ENCODE measurements around the gene EPHA3.

EPHA3 gene

GRCh38 chr3:89165636-89166263, 58.3 kb downstream of the EPHA3 start:
- TF ChIP-seq, protein P1, sequence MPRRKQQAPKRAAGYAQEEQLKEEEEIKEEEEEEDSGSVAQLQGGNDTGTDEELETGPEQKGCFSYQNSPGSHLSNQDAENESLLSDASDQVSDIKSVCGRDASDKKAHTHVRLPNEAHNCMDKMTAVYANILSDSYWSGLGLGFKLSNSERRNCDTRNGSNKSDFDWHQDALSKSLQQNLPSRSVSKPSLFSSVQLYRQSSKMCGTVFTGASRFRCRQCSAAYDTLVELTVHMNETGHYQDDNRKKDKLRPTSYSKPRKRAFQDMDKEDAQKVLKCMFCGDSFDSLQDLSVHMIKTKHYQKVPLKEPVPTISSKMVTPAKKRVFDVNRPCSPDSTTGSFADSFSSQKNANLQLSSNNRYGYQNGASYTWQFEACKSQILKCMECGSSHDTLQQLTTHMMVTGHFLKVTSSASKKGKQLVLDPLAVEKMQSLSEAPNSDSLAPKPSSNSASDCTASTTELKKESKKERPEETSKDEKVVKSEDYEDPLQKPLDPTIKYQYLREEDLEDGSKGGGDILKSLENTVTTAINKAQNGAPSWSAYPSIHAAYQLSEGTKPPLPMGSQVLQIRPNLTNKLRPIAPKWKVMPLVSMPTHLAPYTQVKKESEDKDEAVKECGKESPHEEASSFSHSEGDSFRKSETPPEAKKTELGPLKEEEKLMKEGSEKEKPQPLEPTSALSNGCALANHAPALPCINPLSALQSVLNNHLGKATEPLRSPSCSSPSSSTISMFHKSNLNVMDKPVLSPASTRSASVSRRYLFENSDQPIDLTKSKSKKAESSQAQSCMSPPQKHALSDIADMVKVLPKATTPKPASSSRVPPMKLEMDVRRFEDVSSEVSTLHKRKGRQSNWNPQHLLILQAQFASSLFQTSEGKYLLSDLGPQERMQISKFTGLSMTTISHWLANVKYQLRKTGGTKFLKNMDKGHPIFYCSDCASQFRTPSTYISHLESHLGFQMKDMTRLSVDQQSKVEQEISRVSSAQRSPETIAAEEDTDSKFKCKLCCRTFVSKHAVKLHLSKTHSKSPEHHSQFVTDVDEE (CRISPR knock-in tag; IDR thresholded peaks at IDR 0.05) = no peak
- no peak for TF ChIP-seq ZC3H10 (CRISPR knock-in tag; IDR thresholded peaks at IDR 0.05)
- no peak for TF ChIP-seq ESRRG (CRISPR knock-in tag; IDR thresholded peaks at IDR 0.05)
- no peak for TF ChIP-seq ZNF8 (CRISPR knock-in tag; IDR thresholded peaks at IDR 0.05)
- TF ChIP-seq ISL1 (CRISPR knock-in tag; IDR thresholded peaks at IDR 0.05) = no peak
- TF ChIP-seq GLIS3 (CRISPR knock-in tag; IDR thresholded peaks at IDR 0.05) = no peak
- TF ChIP-seq PATZ1 (CRISPR knock-in tag; IDR thresholded peaks at IDR 0.05; ENCODE audit: borderline replicate concordance) = no peak
- TF ChIP-seq ZFP3 (CRISPR knock-in tag; IDR thresholded peaks at IDR 0.05) = no peak
- TF ChIP-seq ZNF70 (CRISPR knock-in tag; IDR thresholded peaks at IDR 0.05) = no peak
- TF ChIP-seq SNAI2 (CRISPR knock-in tag; IDR thresholded peaks at IDR 0.05) = no peak
- no peak for TF ChIP-seq PPARA (CRISPR knock-in tag; IDR thresholded peaks at IDR 0.05; ENCODE audit: borderline replicate concordance)
- TF ChIP-seq CSRNP3 (CRISPR knock-in tag; IDR thresholded peaks at IDR 0.05) = no peak
- no peak for TF ChIP-seq RARB (CRISPR knock-in tag; IDR thresholded peaks at IDR 0.05)
- no peak for TF ChIP-seq TCF4 (CRISPR knock-in tag; IDR thresholded peaks at IDR 0.05; ENCODE audit: borderline replicate concordance)
- TF ChIP-seq ZFP30 (CRISPR knock-in tag; IDR thresholded peaks at IDR 0.05) = no peak
- TF ChIP-seq OSR1 (CRISPR knock-in tag; IDR thresholded peaks at IDR 0.05) = no peak
- ATAC-seq = no peak

GRCh38 chr3:89171687-89172545, 64.5 kb downstream of the EPHA3 start:
- TF ChIP-seq SNAI2 (CRISPR knock-in tag; IDR thresholded peaks at IDR 0.05) = no peak
- TF ChIP-seq CSDC2 (CRISPR knock-in tag; IDR thresholded peaks at IDR 0.05) = no peak
- TF ChIP-seq ZNF70 (CRISPR knock-in tag; IDR thresholded peaks at IDR 0.05) = no peak
- TF ChIP-seq ZFP3 (CRISPR knock-in tag; IDR thresholded peaks at IDR 0.05) = no peak
- TF ChIP-seq BACH2 (CRISPR knock-in tag; IDR thresholded peaks at IDR 0.05; ENCODE audit: borderline replicate concordance) = no peak
- no peak for TF ChIP-seq ESRRG (CRISPR knock-in tag; IDR thresholded peaks at IDR 0.05)
- no peak for TF ChIP-seq ZC3H10 (CRISPR knock-in tag; IDR thresholded peaks at IDR 0.05)
- no peak for TF ChIP-seq GLIS3 (CRISPR knock-in tag; IDR thresholded peaks at IDR 0.05)
- TF ChIP-seq CREB5 (CRISPR knock-in tag; IDR thresholded peaks at IDR 0.05; ENCODE audit: low read depth) = no peak
- no peak for TF ChIP-seq TOX (CRISPR knock-in tag; IDR thresholded peaks at IDR 0.05; ENCODE audit: borderline replicate concordance)
- TF ChIP-seq ZNF565 (CRISPR knock-in tag; conservative IDR thresholded peaks at IDR 0.05; ENCODE audit: low read depth) = no peak
- no peak for TF ChIP-seq CSRNP3 (CRISPR knock-in tag; IDR thresholded peaks at IDR 0.05)
- TF ChIP-seq ZFP30 (CRISPR knock-in tag; IDR thresholded peaks at IDR 0.05) = no peak
- TF ChIP-seq, protein P1 (CRISPR knock-in tag; IDR thresholded peaks at IDR 0.05) = no peak
- TF ChIP-seq ZNF8 (CRISPR knock-in tag; IDR thresholded peaks at IDR 0.05) = no peak
- no peak for TF ChIP-seq RARB (CRISPR knock-in tag; IDR thresholded peaks at IDR 0.05)
- no peak for ATAC-seq
